ENCODE results near the gene POC1B.

POC1B gene

DNA sequence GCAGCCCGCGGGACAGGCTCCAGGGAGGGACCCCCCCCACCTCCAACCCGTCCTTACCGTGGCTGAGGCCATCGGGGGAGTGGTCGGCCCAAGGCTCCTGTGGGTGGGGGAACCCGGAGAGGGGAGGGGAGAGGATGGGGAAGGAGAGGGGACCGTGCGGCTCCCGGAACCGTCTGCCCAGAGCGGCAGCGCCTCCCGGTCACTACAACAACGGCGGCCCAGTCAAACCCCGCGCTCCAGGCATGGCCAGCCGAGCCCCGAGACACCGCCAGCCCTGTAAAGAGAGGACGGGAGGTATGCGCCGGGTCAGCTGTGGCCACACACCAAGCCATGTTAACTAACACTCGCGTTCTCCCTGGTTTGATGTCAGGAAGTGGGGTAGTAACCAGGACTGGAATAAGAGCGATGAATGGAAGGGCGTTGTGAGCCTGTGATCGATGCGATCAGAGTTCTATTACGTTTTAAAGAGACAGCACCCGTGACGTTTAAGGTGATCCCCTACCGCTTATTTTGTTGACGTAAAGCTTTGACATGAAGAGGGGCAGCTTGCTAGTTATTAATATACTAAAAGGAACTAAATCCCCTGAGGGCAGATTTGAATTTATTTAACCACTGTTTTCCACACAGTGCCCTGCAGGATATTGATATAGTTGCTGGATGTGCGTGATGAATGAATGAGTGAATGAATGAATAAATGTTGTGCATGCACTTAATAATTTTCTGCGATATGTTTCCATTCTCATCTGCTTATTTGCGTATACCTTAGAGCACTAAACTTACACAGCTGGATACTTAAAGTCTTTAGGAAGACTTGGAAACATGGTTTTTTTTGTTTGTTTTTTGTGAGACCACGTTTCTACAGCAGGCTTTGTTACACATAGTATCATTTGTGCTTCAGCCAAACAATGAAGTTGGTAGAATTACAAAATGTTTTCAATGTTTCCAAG is at the start of gene POC1B:
TSS of gene POC1B (minus strand) at position 224 of the 947 bp plus-strand sequence. CDS start at position 72, 152 bp downstream.
- FAIRE-seq = no peak
- TF ChIP-seq, protein P1, sequence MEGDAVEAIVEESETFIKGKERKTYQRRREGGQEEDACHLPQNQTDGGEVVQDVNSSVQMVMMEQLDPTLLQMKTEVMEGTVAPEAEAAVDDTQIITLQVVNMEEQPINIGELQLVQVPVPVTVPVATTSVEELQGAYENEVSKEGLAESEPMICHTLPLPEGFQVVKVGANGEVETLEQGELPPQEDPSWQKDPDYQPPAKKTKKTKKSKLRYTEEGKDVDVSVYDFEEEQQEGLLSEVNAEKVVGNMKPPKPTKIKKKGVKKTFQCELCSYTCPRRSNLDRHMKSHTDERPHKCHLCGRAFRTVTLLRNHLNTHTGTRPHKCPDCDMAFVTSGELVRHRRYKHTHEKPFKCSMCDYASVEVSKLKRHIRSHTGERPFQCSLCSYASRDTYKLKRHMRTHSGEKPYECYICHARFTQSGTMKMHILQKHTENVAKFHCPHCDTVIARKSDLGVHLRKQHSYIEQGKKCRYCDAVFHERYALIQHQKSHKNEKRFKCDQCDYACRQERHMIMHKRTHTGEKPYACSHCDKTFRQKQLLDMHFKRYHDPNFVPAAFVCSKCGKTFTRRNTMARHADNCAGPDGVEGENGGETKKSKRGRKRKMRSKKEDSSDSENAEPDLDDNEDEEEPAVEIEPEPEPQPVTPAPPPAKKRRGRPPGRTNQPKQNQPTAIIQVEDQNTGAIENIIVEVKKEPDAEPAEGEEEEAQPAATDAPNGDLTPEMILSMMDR (IDR thresholded peaks at IDR 0.05; ENCODE audit: insufficient read depth, missing control alignments) = no peak
- DNase-seq (ENCODE audit: insufficient read length, low spot score) = peak; percentile 45

DNA sequence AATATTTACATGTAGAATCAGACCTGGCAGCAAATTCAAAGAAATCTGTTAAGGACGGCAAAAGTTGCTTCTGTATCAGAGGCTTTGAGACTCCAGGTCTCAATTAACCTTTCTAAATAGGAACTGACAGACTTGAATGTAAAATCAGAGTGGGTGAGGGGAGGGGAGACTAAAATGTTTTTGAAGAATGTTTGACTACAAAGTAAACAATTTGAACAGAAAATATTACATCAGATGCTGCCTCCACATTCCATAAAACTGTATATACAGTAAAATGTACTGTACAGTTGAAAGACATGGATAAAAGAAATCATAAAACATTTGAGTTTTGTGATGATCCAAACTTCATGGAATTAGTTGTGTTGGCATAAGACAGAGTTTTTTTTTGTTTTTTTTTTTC is 49.5 kb upstream of the POC1B start:
- DNase-seq (ENCODE audit: insufficient read length, low spot score) (no peak), FAIRE-seq (no peak)
- TF ChIP-seq, protein P1 (IDR thresholded peaks at IDR 0.05; ENCODE audit: insufficient read depth, missing control alignments) = no peak

DNA sequence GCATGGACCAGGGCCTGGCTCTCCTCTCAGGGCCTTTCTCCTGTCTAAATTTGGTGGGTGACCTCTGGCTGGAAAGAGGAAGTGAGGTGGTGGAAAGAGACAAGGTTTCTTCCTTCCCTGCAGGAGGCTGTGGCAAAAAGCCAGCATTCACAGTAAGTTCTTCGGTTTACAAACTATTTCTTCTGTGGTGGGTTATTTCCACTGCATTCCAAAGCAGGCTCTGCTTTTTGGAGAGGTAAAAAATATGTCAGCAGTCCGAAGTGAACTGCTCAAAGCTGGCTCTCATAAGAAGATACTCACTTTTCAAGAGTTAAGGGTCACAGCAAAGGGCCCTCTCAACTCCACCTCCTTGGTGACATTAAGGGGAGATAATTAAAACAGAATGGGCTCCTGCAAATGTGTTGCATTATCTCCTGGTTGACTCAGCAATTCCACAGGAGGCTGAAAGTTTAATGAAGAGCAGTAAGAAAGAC is 48.9 kb upstream of the POC1B start:
- no peak for DNase-seq (ENCODE audit: insufficient read length, low spot score)
- TF ChIP-seq, protein P1 (IDR thresholded peaks at IDR 0.05; ENCODE audit: insufficient read depth, missing control alignments) = no peak
- no peak for FAIRE-seq

DNA sequence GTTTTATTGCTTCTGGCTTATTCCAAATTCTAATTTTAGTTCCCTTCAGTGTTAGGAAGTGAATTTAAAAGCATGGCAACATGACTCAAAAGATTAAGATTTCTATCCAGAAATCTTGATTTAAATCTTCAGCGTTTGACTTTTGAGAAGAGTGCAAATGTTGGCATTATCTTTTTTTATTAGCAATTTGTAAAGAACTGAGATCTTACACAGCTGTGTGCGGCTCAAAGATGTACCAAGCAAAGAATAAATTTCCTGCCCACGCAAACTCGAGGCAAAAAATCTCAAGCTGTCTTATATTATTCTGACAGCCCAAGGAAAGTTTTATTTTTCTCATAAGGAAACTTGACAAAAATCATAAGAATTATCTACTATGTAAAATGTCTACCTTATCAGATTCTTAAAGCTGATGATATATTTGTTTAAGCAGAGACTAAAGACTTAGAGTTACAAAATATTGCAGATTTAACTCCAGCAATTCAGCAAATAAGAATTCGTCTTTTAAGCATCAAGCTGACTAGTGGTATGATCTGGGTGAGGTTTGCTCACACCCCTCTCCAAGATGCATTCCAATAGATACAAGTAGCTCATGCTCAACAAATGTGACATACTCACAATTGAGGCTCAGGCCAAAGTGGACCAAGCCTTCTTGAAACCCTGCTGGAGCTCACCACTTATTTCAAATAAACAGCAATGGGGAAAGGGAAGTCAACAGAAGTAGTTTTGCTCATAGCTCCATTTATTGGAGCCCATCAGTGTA is 47.4 kb upstream of the POC1B start:
- FAIRE-seq = no peak
- DNase-seq (ENCODE audit: insufficient read length, low spot score) = no peak
- TF ChIP-seq, protein P1 (IDR thresholded peaks at IDR 0.05; ENCODE audit: insufficient read depth, missing control alignments) = no peak

DNA sequence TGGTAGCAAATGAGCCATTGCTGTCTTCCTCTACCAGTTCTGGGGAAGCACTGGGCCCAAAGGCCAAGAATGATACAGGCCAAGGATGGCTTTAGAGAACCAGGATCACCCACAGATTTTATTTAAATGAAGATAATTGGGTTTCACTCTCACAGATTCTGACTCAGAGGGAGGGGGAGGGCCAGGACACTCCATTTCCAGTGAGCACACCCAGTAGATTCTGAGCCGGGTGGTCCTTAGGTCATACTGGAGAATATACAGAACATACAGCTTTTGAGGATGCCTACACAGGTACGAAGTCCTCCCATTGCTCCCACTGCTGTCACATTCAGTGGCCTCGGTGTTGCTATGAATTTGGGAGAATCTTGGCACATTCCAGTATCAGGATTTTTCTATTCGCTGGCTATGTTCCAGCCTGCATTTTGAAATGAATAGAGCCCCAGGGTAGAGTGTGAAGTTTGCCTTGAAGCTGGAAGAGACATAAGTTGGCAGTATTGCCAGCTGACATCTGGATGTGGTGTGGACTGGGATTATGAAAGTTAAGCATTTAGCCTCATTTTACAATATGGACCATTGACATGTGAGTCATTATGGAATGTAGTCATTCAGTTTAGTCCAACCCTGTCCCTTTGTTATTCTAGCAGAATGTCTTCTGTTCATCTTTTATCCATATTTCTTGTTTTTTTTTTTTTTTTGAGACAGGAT is 45.8 kb upstream of the POC1B start:
- no peak for FAIRE-seq
- TF ChIP-seq, protein P1 (IDR thresholded peaks at IDR 0.05; ENCODE audit: insufficient read depth, missing control alignments) = no peak
- DNase-seq (ENCODE audit: insufficient read length, low spot score) = no peak

DNA sequence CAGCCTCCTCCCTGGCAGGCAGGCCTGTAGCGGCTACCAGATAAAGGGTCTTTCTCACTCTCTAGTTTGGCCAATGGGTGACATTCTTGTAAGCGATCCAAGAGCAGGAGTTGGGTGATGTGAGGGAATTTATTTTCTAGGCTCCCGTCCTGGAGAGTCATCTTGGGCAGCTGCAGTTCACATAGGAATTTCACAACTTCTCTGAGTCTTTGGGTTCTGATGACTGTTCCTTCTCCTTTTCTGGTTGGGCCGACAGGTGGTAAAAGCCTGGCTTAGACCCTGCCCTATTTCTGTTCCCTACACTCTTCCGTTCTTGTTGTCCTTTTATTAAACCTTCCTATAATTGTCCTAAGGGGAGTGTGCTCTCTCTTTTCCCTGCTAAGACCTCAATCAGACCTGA is 42.6 kb upstream of the POC1B start:
- TF ChIP-seq, protein P1 (IDR thresholded peaks at IDR 0.05; ENCODE audit: insufficient read depth, missing control alignments) = no peak
- FAIRE-seq (no peak), DNase-seq (ENCODE audit: insufficient read length, low spot score) (no peak)
